Muscle of arm (tissue), 12 donors: ENCODE results near the gene KLHDC4. TPM values are rescaled to one million over a fixed set of nuclear protein-coding genes. Genes with fewer than 3 reads are reported as not detected.
"Not testable (repeated sequence)": the region's sequence is repeated elsewhere in the genome, so short reads cannot be mapped to it uniquely, and the experiment has no call there.

Experiments
- DNase-seq: peaks from one replicate; pipeline ENCODE4 v3.0.0-alpha.2; 2013
- polyA plus RNA-seq, 12 donors: library from polyadenylated mRNA; unstranded; fragments of 120-200 nt; gene quantifications; one replicate each; pipeline ENCODE4 v1.2.1, GENCODE V29; 2013; ENCODE audit not compliant: insufficient read length in 12 of 12

Gene KLHDC4
- polyA plus RNA-seq, 12 donors: 16.3 to 49.3 (median 26.4) TPM; not detected in 1

DNA sequence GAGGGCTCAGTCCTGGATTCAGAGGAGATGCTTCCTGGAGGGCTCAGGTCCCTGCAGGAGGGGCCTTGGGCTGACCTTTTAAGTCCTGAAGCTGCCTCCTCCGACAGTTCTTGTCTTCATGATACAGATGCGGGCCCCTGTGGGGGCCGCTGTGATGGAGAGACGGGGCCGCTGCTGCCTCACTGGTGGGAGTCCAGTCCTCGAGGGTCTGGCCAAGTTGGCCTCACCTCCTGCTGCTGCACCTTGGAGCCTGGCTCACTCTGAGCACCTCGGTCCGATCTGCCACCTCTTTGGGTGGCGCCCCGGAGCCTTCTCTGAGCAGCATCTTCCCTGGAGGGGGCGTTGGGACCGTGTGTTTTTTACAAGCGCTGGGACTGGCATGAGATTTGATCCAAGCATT, 79.1 kb downstream of the KLHDC4 start:
- no peak for DNase-seq

DNA sequence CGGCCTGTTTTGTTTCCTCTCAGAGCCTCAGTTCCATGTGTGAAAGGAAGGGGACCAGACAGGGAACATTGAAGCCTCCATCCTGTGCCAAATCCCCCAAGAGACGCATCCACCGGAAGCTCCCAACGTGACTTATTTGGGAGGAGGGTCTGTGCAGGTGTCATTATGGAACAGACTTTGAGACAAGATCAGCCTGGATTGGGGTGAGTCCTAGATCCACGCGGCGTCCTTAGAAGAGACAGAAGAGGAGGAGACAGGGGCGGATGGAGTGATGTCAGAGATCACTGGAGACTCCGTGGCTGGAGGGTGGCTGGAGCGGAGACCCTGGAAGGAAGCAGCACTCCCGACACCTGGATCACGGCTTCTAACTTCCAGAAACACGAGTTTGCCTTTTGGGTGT, 80.0 kb downstream of the KLHDC4 start:
- no peak for DNase-seq

DNA sequence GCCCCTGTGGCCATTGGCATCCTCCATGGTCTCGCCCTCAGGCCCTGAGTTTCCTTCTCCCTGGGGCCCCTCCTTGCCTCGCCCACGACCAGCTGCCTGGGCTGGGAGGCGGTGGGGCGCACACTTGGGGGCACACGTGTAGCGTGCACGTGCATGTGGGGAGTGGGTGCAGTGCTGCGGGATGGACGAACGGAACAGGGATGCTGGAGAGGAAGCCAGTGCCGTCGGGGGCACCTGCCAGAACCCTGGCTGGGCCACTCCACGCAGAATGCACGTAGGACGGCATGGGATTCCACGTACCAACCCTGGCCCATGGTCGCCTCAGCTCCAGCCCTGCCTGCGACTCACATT, 80.4 kb downstream of the KLHDC4 start:
- no peak for DNase-seq

DNA sequence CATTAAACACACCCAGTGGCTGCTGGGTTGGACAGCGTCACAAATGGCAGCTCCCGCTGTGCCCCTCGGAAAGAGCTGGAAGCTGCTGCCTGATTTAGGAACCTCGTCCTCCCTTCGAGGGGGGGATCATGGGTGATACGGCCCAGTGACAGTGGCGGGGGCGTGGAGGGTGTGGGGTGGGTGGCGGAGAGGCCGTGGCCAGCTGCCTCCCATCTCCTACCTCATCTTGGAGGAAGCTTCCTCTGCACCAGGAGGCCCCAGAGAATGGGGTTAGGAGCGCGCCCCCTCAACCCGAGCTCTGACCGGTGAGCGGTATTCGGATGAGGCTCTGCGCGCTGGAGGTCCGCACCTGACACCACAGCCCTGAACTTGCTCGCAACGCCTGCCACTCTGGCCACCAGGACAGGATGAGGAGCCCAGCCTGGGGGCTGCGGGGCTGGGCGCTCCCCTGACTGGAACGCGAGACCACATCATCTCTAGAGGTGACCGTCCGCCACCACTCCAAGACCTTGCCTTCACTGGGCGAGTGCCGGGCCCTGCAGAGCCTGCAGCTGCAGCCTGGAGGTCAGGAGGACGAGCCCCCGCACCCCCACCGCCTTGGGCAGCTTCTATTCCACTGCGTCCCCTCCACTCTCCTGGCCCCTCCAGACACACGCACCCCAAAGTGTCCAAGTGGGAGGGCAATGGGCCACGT, 80.9 kb downstream of the KLHDC4 start:
- DNase-seq: no peak

DNA sequence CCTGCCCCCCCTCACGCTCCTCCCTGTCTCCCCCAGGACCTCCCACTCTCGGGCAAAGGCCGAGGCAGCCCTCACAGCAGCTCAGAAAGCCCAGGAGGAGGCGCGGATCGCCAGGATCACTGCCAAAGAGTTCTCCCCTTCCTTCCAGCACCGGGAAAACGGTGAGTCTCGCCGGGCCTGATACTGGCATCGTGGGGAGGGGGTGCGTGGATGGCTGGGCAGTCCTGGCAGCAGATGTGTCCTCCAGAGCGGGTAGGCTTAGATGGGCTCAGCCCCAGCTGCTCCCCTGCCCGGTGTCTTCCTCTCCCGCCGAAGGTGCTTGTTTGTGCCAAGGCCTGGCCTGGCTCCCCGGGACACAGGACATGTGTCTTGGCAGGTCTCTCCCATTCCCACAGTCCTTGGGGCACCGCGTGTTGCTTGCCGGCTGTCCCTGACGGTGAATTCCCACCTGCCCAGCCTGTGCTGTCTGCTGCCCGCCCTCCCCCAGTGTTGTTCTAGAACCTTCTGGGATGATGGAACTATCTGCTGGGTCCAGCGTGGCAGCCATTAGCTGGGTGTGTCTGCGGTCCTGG, 81.6 kb downstream of the KLHDC4 start:
- no peak for DNase-seq

DNA sequence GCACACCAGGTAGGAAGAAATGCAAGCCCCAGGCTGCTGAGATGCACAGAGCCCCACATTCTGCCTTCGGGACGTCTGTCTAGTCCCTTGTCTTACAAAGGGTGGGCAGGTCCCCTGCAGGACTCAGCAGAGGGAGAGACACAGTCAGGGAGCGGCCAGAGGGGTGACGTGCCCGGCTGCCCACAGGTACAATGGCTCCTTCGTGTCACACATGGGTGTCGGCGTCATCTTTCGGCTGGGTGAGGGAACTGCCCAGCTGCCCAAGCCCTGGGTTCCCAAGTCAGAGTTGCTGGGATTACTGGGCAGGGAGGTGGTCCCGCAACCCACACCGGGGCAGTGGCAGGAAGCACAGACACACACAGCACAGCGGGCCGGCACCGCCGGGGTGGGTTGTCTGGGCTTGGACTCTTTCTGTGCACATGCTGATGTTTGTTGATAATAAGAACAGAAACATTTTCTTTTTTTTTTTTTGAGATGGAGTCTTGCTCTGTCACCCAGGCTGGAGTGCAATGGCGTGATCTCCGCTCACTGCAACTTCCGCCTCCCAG, 82.9 kb downstream of the KLHDC4 start:
- no peak for DNase-seq

DNA sequence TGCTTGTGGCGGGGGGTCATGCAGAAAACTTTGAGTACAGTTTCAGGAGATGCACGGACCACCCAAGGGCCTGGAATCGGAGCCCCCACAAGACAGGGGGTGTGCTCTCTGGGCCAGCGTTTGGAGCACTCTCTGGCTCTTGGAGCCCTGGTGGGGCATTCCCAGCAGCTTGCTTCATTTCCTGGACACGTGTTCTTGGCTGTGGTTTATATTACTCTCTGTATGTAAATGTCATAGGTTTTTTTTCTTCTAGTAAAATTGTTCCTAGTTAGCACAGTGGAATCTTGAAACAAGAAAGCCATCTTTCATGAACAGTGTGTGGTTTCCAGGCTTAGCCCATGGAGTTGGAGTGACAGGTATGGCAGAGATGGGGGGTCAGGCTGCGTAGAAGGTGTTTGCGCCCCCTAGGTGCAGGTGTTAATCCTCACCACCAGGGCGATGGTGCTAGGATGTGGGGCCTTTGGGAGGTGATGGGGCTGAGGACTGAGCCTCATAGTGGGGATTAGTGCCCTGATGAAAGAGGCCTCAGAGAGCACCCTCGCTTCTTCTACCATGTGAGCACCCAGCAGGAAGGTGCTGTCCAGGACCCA, 83.7 kb downstream of the KLHDC4 start:
- peak; percentile 54 for DNase-seq

DNA sequence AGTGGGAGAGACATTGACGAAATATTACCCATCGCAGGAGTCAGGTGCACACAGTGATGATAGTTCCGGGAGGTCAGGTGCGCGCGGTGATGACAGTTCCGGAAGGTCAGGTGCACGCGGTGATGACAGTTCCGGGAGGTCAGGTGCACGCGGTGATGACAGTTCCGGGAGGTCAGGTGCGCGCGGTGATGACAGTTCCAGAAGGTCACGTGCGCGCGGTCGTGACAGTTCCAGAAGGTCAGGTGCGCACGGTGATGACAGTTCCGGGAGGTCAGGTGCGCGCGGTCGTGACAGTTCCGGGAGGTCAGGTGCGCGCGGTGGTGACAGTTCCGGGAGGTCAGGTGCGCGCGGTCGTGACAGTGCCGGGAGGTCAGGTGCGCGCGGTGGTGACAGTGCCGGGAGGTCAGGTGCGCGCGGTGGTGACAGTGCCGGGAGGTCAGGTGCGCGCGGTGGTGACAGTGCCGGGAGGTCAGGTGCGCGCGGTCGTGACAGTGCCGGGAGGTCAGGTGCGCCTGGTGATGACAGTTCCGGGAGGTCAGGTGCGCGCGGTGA, 84.7 kb downstream of the KLHDC4 start:
- not testable (repeated sequence) for DNase-seq

DNA sequence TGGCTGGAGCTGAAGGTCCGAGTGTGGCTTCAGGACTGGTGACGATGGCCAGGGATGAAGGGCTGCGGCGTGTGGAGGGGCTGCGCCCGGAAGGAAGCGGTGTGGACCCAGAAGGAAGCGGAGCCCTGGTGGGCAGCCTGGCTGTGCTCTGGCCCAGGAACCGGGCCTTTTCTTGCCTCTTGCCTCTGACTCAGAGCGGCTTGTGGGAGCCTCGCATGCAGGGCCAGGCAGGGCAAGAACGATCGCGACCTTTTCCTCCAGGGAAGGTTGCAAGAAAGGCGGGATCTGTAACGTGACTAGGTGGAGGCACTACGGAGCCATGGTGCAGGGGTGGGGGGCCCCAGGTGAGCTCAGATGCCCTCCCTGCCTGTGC, 85.5 kb downstream of the KLHDC4 start:
- no peak for DNase-seq

DNA sequence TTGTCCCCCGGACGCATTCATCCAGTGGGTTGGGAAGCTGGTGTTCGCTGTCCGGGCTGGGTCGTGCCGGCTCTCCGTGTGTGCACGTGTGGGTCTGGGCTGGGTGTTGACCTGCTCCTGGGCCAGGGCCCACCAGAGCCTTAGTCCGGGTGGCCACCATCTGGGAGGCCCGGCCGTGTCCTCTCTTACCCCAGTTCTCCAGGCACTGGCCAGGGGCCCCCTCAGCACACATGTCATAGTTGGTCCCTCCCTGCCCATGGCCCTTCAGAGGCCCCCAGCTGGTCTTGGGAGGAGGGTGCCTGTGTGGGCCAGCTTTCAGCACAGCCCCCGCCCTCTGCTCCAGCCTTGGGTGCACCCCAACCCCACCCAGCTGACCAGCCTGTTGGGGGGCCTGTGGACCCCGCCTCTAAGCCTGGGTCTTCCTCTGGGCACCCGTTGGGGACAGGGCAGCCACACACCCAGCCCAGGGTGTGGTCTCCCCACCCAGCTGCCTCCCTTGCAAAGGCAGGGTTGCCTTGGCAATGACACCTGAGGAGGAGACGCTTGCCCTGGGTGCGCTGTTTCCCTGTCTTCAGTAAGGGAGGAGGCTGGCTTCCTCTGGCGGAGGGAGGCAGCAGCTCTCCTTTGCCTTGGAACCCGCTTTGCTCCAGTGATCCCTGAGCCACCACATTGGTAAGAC, 86.1 kb downstream of the KLHDC4 start:
- no peak for DNase-seq

DNA sequence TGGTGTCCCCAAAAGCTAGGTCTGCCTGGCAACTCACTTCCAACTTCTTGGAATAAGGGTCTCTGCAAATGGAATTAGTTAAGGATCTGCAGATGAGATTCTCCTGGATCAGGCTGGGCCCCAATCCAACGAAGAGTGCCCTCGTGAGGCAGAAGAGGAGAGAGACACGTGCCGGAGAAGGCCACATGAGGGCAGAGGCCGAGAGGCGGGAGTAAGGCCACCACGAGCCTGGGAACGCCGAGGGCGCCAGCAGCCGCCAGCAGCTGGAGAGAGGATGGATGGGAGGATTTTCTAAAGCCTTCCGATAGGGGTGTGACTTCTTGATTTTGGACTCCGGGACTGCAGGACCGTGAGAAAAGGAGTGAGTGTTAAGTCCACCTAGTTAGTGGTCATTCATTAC, 87.2 kb downstream of the KLHDC4 start:
- no peak for DNase-seq

DNA sequence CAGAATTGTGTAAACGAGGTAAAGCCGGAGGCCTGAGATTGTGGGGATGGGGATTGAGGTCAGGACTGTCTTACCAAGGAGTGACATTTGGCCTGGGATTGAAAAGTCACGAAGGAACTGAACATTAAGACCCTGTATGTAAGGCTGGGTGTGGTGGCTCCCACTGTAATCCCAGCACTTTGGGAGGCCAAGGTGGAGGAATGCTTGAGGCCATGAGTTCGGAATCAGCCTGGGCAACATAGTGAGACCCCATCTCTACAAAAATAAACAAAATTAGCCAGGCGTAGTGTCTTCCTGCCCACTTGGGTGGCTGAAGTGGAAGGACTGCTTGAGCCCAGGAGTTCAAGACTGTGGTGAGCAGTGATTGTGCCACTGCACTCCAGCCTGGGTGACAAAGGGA, 88.0 kb downstream of the KLHDC4 start:
- no peak for DNase-seq

DNA sequence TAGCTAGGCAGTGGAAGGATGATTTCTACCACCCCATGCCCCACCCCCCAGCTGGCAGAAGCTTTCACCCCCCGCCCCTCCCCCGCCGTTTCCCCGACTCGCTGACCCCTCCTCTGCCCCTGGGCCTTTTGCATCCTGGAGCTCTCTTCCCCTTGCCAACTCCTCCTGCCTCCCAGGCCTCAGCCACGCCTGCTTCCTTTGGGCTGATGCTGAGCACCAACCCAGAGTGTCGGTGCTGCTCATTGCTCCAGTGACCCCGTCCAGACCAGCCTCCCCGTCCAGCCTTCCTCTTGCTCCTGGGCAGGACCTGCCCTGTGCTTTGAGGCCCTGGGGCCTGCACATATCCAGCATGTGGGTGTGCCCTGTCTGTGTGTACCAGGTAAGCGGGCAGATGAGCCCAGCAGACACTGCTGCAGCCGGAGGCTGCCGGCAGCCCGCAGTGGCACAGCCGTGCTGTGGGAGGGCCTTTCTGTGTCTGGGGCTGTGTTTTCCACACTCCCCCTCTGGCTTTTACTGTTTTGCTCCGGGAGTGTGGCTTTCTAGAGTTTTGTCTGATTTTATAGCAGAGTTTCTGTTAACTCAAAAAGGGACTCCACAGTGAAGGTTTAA, 90.6 kb downstream of the KLHDC4 start:
- no peak for DNase-seq

DNA sequence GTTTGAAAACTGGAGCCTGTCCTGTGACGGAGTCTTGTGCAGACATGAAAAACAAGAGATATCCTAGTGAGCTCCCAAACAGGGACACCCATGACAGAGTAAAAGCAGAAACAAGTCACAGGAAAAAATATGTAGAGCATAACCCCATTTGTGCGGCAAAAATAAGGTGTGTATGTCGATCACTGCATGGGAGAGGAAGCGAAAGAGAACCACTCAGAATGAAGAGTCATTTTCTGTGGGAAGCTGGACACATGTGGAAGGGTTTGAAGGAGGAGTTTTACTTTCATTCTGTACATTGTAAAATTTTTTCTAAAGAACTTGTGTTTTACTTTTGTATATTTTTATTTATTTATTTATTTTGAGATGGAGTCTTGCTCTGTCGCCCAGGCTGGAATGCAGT, 91.4 kb downstream of the KLHDC4 start:
- DNase-seq: no peak

DNA sequence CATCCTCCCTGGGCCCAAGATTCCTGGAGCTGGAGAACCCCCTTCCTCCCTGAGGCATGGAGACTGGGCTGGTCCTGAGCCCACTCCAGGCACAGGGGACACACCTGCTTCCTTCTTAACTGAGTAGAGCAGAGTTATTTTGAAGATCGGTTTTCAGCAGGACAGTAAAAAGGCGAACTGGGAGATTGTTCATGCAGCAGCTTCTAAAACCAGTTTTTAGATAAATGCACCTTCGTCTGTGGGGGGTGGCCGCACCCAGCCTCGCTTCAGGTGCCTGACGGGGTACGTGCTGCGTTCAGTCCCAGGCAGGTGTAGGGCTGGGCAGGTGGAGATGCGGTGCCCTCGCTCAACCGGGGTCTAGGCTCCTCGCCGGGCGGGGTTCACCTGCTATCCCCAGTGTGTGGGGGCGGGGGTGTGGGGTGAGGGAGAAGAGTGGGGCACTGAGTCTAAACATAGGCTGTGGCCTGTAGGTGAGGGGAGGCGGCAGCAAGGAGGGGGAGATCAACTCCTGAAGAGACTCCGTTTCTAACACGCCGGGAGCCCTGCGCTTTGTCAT, 94.0 kb downstream of the KLHDC4 start:
- no peak for DNase-seq

DNA sequence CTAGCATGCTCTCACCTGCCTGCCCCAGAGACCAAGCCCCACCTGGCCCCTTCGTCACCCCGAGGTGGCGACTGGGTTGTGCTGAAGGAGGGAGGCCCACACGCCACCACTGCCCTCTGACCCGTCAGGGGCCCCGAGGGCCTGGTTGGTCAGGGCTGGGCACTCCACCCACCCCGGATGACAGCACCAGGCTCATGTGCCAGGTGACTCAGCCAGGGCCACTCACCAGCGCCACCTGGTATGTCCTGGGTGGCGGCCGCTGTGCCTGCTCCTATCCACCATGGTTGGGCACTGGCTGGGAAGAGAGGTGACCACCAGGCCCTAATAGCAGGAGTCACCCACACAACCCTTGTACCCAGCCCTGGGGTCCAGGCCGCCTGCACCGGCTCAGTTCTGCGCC, 94.6 kb downstream of the KLHDC4 start:
- no peak for DNase-seq

DNA sequence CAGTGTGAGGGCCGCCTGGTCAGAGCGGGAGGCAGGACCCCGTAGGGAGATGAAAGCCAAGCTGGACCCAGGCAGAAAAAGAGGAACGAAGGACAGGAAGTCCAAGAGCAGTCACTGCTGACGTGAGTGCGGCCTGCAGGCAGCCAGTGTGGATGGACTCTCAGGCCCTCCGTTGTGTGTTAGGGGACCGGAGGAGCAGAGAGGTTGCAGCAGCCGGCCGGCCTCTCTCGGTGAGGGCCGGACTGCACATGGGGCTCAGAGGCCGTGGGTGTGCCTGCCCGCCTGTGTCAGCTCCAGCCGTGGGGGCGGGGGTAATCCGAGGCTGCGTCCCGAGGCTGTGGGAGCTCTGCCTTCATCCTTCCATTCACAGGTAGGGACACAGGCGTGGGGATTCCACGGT, 96.1 kb downstream of the KLHDC4 start:
- DNase-seq: no peak

DNA sequence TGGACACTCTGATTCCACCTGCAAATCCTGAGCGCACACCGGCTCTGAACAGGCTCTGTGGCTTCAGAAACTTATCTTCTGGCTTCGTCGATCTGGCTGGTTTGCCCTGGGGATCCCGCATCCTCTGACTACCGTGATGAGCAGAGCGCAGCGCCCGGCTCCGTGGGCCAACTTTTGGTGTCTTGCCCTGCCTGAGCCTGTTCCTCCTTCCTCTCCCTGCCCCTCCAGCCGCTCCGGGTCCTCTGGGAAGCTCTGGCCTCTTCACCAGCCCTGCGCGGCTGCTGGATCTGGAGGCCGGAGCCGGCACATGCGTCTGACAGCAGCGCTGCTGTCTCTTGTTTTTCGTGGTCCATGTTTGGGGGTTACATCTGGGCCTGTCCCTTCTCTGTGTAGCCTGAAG, 97.8 kb downstream of the KLHDC4 start:
- DNase-seq: no peak

DNA sequence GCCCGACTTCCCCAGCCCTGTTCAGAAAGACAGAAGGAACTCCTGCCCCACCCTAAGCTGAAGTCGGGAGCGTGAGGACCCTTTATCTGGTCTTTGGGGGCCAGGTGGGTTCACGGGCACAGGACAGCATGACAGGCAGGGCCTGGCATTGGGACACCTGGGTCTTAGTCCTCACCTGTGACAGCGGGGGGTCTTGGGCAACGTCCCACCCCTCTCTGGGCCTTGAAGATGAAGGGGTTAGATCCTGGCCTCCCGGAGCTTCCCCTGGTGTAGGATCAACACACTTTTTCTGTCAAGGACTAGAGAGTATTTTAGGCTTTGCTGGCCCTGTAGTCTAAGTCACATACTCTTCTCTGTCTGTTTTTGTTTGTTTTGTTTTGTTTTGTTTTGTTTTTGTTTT, 98.3 kb downstream of the KLHDC4 start:
- DNase-seq: no peak

DNA sequence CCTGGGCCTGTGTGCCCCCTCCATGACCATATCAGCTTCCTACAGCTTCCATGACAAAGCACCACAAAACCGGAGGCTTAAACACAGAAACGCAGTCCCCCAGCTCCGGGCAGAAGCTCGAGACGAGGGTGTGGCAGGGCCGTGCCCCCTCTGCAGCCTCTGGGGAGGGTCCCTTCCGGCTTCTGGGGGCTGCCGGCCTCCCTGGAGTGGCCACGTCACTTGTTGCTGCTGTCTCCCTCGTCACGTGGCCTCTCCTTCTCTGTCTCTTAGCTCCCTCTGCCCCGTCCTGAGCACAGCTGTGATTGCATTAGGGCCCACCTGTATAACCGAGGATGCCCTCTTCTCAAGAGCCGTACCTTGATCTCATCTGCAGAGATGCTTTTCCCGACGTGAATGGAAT, 98.9 kb downstream of the KLHDC4 start:
- DNase-seq: no peak

DNA sequence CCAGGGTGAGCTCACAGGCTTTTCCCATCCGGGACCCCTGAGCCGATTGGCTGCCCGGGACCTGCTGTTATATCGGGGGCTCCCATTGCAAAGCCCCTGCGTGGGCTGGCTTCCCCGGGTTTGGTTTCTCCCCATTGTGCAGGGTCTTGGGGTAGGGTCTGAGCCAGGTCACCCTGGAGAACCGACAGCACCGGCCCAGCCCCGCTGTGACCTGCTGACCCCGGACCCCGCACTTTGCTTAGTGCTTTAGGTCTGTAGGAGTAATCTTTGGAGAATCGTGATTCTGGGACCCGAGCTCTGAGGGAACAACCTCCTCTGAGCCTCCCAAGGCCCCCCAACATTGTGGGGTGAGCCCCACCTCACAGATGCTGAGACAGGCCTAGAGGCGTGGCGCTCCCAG, 100.6 kb downstream of the KLHDC4 start:
- DNase-seq: no peak

DNA sequence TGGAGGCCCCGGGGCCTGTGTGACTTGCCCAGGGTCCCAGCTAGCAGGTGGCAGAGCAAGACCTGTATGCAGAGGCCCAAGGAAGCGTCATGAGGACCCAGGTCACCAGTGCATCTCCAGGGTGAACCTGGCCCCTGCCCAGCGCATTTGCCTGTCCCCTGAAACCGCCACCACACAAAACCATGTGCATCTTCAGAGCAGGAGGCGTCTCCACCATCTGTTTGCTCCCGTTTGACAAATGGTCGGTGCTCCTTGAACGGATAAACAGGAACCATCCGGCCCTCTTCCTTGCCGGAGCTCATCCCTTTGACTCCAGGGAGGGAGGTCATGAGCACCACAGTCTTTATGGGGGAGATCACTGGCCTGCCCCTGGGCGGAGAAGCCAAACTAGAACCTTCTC, 101.0 kb downstream of the KLHDC4 start:
- DNase-seq: no peak
